ENCODE measurements around the gene ITIH1.

ITIH1 gene

DNA sequence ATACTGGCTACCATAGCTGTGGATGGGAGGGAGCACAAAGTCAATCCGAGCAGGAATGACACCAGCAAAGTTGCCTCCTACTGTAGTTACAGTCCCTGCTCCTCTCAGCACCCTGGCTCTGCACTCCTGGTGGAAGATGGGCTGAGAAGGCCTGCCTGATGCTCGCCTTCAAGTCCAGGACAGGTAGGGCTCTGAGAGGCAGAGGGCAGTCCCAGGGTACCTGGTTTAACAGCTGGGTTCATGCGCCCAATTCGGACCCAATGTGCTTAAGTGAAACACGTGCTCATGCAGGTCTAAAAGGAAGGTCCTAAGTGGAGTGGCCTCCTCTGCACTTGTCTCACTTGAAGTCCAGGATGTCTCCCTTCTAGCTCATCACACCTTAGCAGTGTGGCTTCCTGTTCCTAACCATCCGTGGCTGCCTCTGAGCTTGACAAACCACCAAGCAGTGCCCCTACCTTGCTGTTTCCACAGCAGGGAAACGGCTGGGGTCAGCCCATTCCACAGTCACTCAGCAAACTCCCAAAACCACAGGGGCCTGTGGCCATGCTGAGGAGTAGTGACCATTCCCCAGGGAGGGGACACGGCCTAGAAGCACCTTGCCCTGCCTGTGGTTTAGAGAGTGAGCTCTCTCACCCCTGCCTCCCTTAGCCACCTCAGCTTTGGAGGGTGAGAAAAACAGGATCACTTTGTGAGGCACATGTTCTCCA is 61.3 kb downstream of the ITIH1 start:
- no peak for DNase-seq (ENCODE audit: low read depth)
- no peak overlapping the region for H3K4me3 ChIP-seq (ENCODE audit: low read length)
- TF ChIP-seq, protein P1, sequence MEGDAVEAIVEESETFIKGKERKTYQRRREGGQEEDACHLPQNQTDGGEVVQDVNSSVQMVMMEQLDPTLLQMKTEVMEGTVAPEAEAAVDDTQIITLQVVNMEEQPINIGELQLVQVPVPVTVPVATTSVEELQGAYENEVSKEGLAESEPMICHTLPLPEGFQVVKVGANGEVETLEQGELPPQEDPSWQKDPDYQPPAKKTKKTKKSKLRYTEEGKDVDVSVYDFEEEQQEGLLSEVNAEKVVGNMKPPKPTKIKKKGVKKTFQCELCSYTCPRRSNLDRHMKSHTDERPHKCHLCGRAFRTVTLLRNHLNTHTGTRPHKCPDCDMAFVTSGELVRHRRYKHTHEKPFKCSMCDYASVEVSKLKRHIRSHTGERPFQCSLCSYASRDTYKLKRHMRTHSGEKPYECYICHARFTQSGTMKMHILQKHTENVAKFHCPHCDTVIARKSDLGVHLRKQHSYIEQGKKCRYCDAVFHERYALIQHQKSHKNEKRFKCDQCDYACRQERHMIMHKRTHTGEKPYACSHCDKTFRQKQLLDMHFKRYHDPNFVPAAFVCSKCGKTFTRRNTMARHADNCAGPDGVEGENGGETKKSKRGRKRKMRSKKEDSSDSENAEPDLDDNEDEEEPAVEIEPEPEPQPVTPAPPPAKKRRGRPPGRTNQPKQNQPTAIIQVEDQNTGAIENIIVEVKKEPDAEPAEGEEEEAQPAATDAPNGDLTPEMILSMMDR (conservative IDR thresholded peaks at IDR 0.05; ENCODE audit: low read depth, low read length): no peak

DNA sequence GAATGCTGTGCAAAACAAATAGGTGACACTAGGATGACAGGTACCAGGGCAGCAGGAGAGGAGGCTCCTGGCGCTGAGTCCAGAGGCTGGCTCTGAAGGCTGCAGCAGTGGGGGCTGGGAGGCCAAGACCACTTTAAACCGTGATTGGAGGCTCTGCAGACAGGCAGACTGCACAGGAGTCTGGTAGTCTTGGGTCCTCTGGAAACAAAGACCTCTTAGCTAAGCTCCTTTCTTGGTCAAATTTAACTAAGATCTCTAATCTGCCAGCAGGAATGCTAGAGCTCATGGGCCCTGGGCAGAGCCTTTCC is 61.8 kb downstream of the ITIH1 start:
- TF ChIP-seq, protein P1 (conservative IDR thresholded peaks at IDR 0.05; ENCODE audit: low read depth, low read length): no peak
- DNase-seq (ENCODE audit: low read depth): no peak
- no peak overlapping the region for H3K4me3 ChIP-seq (ENCODE audit: low read length)

DNA sequence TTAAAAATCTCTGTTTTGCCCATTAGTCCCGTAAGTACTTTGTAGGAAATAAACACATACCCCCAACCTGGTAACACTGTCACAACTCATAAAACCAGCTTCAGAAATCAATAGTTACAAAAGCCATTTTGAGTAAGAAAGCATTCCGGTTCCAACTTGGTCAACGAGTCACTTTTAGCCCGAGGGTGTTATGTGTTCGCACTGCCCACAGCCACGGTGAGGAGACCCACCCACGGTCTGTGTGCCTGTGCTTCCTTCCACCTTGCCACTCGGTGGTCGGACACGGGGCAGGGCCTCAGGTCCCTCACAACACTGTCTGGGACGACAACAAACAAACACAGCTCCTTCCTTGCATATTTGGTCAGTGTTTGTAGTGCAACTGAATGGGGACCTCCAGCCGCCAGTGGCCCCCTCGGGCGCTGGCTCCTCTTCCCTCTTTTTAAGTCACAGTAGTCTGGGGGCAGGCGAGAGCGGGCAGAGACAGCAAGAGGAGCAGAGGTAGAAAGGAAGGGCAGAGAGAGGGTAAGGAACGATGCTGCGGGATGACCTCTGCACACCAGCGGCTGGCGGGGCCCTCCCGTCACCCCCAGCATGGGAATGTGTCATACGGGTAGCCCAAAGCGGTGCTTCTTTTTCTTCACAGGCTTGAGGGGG is 62.6 kb downstream of the ITIH1 start:
- DNase-seq (ENCODE audit: low read depth): no peak
- TF ChIP-seq, protein P1 (conservative IDR thresholded peaks at IDR 0.05; ENCODE audit: low read depth, low read length): no peak
- no peak overlapping the region for H3K4me3 ChIP-seq (ENCODE audit: low read length)

DNA sequence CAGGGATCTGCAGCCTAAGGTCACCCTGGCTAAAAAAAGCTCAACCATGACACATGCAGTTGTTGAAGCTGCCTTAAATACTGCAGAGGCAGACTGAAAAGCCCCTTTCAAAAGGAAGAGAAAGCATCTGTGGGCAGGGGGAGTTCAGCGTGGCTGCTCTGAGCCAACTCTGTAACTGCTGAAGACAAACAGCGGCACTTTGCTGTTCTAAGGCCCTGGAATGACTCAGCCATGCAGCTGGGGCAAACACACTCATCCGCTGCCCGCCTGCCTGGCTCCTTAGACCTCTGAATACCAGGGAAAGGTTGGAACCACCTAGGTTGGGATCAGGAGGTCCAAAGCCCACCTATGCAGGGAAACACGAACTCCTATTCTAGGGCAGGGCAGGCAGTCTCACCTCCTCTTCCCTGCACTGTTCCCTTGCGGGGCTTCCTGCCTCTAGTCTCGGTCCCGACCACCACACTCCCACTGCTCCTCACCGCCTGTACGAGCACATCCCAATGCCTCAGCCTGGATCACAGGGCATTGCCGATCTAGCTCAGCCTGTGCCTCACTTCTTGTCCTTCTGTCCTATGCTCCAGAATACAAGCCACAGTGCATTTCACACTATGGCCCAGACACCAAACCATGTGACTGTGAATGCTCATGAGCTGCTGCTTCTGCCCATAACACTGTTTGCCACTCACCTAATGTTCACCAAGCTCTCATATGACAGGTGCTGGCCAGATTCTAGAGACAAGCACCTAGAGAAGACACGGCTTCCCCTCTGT is 64.0 kb downstream of the ITIH1 start:
- no peak overlapping the region for H3K4me3 ChIP-seq (ENCODE audit: low read length)
- TF ChIP-seq, protein P1 (conservative IDR thresholded peaks at IDR 0.05; ENCODE audit: low read depth, low read length): no peak
- DNase-seq (ENCODE audit: low read depth): no peak
